HG02840 (cell line): ENCODE results near the gene ATP6V0A4.
"Not testable (repeated sequence)": the region's sequence is repeated elsewhere in the genome, so short reads cannot be mapped to it uniquely, and the experiment has no call there.

ENCODE experiments used
- ATAC-seq: cut with Tn5 transposase; IDR thresholded peaks from one replicate; pipeline ENCODE4 v1.9.1; 2021; ENCODE audit warnings: mild to moderate bottlenecking, moderate library complexity, moderate number of reproducible peaks; ENCODE audit not compliant: unreplicated experiment, low FRiP score

Gene ATP6V0A4

DNA sequence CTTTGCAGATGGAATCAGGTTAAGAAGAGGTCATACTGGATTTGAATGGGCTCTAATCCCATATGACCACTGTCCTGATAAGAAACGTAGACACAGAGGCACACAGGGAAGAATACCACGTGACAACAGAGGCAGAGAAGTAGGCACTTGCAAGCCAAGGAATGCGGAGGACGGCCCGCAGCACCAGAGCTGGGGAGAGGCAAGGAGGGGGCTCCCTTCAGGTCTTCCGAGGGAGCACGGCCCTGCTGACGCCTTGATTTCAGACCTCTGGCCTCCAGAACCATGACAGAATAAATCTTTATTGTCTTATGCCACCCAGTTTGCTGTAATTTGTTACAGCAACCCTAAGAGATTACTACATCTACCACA is 44.9 kb downstream of the ATP6V0A4 start:
- no peak for ATAC-seq

DNA sequence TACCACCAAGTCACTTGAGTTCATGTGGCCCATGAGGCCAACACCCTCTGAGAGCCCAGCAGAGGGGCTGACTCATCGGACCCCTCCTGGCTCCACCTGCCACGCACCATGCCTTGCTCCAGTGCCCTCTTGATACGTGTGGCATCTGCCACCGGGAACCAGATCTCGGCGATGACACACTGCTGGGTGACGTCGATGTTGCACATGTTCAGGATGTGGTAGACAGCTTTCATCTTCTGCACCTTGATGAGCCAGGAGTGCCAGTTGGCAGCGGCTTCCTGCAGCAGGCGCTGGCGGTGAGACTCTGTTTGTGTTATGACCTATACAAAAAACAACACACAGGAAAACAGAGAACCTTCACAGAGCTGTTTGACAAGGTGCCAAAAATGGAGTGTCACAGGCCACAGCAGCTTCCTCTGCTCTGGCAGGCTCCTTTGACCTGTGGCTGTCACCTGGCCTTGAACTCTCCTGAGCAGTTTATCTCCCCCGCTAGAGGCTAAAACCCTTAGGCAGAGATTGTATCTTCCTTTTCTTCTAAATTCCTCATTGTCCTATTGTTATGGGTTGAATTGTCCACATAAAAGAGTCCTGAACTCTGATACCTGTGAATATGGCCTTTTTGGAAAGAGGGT is 45.4 kb downstream of the ATP6V0A4 start:
- no peak for ATAC-seq

DNA sequence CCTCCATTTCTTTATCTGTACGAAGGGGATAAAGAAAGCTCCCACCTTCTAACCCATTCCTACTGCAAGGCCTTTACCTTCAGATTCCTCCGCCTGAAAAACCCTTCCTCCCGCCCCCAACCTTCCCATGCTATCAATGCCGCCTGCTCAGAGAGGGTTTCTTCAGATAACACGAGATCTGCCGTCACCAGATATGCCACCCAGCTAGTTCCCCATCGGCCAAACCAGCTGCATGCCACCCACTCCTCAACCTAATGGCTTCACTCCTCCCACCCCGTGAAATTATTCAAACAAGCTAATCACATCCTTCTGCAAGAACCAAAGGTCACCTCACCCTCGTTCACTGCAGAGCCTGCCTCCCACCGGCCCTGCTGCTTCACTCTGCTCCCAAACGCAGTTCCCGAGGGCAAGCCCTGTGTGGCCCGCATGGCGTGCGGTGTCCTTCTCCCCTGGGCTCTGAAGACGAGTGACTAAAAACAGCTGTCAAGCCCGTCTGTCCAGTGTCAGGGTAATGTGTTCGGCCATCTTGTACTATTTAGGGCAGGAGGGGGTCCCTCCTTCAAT is 47.0 kb downstream of the ATP6V0A4 start:
- ATAC-seq = no peak

DNA sequence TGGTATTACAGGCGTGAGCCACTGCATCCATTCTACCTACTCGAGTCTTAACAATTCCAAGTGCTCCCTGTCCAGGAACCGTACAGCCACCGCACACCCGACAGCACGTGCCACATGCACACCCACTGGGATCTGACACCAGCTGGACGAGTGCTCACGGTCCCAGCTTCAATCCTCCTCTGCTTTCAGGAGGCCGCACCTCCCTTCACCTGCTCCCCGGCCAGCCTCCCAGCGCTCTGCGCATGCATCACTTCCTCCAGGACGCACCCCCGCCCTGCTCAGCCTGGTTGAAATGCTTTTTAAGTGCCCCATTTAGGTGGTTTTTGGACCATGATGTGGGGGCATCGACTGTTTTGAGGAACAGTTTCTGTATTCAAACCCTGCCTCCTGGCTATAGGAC is 47.5 kb downstream of the ATP6V0A4 start:
- no peak for ATAC-seq

DNA sequence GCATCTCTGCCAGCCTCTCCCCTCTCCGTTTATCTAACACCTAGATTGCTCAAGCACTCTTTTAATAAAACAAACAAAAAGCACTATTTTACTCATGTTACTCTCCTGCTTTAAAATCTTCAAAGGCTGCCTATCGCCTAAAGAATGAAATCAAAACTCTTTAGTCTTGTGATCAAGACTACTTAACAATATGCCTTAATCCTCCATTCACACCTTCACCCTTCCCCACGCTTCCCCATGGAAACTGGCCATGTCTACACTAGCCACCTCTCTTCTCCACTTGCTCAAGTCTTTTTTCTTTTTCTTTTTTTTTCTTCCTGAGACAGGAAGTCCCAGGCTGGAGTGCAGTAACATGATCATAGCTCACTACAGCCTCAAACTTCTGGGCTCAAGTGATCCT is 48.0 kb downstream of the ATP6V0A4 start:
- no peak for ATAC-seq

DNA sequence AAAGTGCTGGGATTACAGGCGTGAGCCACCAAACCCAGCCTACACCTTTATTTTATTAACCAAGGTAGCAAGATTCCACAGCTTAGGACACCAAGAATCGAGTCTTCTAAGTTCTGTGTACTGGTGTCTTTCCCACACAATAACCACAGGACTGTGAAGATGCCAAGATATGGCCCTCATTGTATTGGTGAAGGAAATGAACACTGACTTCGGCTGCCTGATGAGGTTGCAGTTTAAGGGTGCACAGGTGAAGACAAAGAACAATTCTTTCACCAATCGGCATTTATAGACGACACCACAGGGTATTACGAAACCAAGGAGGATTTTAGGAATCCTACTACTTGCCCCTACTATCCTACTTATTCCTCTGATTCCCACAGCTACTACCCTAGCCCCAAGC is 49.3 kb downstream of the ATP6V0A4 start:
- ATAC-seq = no peak

DNA sequence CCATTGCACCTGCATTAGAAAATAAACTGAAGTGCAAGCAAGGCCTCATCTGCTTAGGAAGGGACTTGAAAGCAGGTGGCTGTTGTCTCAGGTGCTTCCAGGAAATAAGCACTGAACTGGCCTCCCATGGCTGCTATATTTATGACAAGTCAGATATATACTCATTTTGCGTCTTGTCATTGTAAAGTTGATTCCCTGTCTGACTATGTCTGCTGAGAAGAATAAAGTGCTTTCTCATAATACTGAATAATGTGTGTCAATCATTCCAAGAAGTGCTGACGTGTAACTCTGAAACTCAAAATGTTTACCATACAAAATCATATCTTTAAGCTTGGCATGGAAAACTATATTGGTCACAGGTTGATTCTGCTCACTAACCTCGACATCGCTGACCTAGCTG is 51.9 kb downstream of the ATP6V0A4 start:
- ATAC-seq = no peak

DNA sequence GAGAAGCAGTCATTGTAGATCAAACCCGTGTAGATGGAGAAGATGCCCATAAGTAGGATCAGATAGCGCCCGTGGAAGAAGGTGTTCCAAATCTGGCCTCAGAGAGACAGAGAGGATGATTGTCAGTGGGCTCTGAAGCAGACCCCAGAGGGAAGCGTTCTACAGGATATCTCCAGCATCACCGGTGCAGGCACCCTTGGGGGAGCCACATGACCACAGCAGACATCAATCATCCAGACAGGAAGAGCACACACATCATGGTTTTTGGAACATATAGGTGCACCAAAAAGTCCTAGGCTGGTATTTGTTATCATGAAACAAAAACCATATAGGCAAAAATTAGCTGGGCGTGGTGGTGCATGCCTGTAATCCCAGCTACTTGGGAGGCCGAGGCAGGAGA is 52.8 kb downstream of the ATP6V0A4 start:
- no peak for ATAC-seq

DNA sequence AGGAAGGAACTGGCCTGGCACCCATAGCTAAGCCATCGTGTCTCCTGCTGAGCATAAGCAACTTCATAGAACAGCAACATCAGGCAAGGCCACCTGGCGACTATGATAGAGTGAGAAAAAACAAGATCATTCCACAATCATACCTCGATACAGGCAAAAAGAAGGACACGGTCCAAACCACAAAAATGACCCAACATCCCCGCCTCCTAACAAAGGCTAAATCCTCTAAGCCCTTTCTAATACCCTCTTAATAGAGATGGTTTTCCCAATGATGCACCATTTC is 56.6 kb downstream of the ATP6V0A4 start:
- ATAC-seq = no peak

DNA sequence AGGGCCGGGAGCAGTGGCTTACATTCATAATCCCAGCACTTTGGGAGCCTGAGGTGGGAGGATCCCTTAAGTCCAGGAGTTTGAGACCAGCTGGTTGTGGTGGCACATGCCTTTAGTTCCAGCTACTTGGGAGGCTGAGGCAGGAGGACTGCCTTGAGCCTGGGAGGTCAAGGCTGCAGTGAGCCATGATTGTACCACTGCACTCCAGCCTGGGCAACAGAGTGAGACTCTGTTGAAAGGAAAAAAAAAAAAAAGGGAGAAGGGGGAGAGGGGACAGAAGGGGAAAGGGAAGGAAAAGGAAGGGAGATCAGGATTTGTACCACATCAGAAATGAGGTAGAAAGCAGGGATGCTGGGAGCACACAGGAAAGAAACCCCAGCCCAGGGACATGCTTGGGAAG is 58.1 kb downstream of the ATP6V0A4 start:
- no peak for ATAC-seq

DNA sequence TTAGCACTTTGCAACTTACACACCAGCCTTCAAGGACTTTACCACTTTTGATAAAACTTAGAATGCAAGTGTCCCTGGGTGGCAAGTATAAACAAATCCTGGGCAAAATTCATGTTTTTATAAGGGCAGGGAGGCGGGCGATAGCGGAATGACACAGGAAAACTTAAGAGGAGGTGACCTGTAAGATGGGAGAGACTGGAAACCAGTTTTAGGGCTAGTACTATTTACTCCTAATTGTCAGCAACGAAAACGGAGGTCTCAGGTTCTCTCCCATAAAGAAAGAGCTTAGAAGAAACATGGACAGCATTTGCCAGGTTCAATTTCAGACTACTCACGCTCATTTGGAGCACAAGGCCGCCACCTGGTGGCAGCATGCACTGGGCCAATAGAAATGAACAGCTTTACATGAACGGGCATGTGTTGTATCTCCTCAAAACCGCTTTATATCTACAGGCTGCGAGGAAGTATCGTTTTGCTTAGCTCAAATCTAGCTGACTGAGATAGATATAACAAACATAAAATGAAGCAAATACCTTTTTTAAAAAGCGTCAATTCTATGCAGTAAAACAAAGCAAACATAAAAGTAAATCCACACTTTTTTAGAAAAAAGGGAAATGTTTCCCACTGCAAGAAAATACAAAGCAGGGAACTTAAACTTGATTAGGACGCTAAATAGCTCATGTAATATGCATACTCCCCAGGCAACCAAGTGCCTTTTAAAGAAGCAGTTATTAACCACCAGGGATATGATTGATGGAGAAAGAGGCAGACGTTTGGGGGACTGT is 59.3 kb downstream of the ATP6V0A4 start:
- ATAC-seq = peak; percentile 74

DNA sequence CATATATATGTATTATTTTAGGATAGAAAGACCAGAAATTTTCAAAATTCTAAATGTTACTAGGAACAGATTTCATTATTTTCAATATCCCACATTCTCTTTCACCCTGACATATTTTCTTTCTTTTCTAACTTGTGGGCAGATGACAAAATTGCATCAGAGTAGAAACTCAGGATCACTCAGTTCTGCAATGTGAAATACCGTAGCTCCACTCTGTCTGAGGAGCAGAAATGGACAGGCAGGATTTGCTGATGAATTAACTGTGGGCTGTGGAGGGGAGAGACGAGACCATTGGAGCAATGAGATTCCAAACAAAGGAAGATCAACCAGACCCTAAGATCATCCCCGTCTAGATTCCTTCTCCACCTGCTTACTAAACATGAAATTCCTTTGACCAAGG is 59.9 kb downstream of the ATP6V0A4 start:
- no peak for ATAC-seq

DNA sequence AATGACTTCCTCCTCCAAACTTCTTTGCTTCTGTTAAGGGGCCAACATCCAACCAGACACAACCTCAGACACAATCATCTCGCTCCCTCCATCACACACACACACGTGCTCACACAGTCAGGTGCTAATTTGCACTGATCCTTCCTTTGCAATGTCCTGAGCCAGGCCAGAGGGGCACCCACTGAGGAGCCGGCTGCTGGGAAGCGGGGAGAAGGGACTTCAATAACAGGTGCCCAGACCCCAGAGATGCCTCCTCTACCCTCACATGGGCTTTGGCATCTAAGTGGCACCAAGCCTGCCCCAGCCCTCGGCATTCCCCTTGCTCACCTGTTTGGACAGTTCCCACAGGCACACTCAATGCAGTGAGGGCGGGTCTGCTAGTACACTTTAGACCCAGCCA is 62.6 kb downstream of the ATP6V0A4 start:
- ATAC-seq = no peak

DNA sequence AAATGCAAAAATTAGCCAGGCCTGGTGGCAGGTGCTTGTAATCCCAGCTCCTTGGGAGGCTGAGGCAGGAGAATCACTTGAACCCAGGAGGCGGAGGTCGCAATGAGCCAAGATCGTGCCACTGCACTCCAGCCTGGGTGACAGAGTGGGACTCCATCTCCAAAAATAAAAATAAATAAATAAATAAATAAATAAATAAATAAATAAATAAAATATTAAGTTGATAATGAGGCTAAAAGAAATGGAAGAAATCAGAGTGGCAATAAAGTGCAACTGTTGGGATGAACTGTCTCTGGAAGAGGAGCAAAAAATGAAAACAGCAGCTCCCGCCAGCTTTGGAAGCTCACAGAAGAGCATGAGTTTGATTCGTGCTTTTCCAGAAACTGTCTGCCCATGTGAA is 66.3 kb downstream of the ATP6V0A4 start:
- not testable (repeated sequence) for ATAC-seq

DNA sequence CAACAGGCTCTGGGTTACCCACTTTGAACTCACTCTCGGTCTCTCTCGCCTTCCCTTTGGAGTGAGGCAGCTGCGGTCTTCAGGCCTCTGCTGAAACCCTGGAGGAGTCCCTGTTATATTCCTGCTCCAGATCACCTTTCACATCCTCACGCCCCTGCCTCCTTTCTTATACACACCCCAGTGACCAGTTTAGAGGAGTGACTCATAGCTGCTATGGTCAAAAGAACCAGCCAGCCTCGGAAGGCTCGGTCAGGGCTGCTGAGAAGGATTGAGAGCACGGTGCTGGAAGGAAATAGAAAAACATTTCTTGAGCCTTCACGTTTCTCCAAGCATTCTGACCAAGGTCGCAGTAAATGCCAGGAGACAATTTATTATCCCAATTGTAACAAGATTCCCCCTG is 68.6 kb downstream of the ATP6V0A4 start:
- no peak for ATAC-seq

DNA sequence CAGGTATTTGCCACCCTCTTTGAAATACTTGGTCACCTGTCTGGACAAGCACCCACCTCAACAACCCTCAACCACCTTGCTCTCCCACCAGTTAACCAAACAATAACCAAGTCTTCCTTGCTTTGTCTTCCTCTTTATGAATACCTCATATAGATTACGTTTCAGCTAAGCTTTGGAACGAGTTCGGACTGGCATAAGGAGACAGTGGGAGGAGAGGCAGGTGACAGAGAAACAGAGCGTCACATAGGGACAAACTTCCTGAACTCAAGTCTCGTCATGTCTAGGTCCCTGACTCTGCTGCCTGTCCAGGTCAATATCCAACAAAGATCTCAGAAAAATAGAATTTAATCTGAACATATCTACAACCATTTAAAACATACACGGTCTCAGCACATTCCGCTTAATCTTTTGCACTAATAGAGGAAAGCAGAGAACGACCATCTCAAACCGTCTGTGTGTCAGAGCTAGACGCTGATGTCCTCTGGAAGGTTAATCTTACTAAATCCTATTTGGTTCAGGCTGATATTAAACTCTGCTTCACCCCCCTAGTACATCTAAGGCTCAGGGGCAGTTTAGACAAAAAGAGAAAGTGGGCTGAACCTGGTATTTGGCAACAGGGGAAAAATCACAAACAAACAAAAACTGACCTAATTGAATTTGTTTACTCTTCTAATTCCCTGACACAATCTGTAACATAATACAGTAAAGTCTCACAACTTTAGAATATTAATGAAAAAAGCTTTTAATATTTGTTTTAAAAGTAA is 70.5 kb downstream of the ATP6V0A4 start:
- no peak for ATAC-seq

DNA sequence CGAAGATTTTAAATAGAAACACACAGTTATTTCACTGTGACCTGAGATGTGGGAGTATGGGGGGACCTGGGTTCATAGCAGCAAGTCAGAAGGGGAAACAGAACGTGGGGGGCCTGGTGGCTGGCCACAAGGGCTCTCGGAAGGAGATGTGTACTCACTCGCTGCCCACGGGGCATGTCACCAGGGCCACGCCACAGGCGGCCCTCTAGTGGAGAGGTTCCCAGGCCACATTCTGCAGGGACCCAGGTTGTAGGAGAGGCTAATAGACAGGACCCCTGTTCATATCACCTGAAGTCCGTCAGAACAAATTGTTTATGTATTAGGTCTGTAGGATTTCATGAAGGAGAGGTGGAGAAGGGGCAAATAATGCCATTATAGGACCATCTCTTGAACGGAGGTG is 71.7 kb downstream of the ATP6V0A4 start:
- ATAC-seq = no peak

DNA sequence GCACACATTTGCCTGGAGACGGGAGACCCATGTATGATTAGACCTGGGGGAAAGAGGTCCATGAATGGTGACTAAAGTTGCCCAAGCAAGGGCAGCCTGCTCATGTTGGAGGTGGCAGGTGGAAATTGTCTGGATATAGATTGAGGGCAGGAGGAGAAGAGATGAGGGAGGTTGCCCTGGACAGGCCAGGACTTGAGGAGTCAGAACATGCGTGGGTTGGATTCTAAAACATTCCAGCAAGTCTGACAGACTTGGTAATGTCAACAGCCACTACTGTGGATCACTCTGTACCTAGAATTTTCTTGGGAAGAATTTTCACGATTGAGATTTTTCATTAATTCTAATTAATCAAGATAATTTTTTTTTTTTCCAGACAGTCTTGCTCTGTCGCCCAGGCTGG is 77.7 kb downstream of the ATP6V0A4 start:
- ATAC-seq = no peak

DNA sequence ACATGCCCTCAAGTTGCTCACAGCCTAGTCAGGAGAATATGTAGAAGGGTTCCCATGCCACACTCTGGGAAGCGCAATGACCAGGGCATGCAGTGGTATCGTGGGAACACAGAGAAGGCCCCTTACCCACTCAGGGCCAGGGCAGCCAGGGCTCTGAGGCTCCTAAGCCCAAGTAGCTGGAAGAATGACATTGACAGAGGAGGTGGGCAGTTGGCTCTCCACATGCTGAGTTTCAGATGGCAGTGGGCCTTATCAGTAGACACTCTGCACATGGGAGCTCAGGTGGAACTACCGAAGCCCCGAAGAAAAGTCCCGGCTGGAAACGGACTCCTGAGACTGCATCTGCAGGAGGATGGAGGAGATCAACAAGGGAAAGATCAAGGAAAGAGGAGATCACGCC is 81.1 kb downstream of the ATP6V0A4 start:
- no peak for ATAC-seq

DNA sequence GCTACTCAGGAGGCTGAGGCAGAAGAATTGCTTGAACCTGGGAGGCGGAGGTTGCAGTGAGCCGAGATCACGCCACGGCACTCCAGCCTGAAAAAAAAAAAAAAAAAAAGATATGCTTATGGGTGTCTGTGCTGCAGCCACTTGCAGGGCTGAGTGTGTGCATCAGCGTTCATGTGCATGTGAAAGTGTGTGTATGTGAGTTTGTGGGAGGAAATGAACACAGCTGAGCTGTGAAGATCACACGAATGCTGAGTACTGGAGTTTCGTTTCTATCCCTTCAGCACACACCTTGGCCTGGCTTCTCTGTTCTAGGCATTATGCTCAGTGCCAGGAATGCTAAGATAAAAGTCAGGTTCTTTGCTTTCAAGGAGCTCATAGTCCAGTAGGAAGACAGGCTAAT is 84.8 kb downstream of the ATP6V0A4 start:
- no peak for ATAC-seq

DNA sequence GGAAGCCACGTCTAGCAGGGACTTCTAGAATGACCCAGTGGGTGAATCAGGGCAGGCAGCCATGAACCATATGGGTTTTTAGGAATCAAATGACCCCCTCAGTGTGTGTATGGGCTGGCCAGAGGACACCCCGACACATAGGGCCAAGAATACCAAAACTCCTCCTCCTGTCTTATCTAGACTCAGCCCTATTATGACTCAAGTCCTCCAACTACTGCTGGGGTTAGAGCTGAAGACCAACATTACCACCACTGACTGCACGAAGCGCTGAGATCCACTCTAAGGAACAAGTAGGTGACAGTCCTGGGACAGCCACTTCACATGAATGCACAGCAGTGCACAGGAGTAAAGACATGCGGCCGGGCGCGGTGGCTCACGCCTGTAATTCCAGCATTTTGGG is 85.3 kb downstream of the ATP6V0A4 start:
- ATAC-seq = no peak
